ENCODE data around the gene ITIH1. TPM values are rescaled to one million over a fixed set of nuclear protein-coding genes. Genes with fewer than 3 reads are reported as not detected.
A peak's percentile ranks its signal among the peaks of the same experiment; 100 is the strongest.

The ITIH1 gene
- total RNA-seq, 1 experiment from 2014 or later: not detected

DNA sequence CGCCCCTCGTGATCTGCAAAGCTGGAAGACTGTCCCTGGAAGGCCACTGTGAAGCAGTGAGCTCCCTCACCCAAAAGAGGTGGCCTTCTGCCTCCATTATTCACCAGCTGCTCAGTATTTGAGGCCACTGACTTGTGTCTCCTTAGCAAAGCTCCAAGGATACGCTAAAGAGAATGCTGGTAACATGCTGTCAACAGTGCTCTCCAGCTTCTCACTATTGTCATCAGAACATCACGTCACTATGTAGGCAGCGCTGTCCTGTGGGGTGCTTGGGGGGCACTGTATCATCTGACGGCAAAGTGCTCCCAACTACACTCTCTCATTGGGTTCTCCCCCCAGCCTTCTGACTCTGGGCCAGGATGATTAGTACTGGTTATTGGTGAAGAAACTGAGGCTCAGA, 38.8 kb downstream of the ITIH1 start:
- DNase-seq (ENCODE audit: low read depth): no peak

DNA sequence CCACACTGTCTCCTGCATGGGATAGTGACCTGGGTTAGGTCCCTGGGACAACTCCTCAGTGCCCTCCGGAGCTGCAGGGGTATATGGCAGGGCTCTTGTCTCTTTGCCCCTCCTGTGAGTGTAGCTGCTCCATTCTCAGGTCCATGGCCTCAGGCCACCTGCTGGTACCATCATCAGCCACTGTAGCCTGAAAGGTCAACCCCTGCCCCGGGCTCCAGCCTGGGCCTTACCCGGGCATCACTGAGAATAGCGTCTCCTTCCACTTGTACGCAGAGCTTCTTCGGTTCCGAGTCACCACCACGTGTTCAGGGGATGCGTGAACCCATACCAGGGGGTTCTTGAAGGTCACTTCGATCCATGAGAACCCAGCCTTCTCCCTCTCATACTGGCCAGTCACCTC, 39.3 kb downstream of the ITIH1 start:
- DNase-seq (ENCODE audit: low read depth): no peak

DNA sequence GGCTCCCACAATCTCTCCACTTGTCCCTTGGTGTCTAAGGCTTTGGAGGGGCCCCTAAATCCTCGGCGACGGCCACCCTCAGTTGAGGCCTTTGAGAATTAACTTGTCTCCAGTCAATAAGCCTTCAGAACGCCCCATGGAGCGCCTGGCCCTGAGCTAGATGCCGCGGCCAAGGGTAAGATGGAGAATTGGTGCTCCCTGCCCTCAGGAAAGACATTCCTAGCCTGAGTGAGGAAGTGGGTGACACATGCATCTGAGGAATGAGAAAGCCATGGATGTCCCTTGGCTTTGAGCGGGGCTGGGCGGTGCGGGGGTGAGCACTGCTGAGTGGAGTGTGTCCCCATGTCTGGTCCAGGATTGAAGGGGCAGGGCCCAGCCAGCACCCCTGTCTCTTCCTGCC, 39.8 kb downstream of the ITIH1 start:
- DNase-seq (ENCODE audit: low read depth): no peak

DNA sequence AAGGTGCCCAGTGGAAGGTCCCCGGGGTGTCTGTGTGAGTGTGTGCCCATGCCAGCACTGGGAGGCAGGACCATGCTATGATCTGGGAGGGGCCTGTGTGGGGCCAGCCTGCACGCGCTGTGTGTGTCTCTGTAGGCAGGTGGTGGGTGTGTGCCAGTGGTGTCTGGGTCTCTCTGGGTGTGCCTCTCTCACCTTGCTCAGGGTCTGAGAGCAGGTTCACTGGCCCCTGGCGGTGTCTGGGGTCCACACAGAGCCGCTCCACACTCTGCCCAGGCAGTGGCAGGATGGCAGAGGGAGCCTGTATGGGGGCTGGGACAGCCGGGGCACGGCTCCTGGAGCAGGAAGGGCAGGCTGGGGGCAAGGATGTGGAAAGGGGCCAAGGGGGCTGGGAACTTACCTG, 40.5 kb downstream of the ITIH1 start:
- DNase-seq (ENCODE audit: low read depth): no peak

DNA sequence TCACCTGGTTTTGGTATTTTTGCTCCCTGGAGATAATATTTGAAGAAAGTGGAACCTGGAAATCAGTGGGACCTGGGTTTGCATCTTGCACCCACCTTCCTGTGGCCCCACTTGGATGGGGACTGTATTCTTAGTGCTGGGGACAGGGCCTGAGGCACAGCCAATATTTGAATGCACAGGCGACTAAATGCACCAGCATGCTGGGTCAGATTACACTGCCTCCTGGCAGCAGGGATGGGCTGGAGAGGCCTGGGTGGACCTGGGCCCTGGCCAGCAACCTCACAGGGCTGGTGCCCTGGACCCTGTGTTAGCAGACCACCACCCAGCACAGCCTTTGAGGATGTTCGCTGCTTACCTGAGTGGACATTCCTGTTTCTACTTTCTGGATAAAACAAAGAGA, 42.5 kb downstream of the ITIH1 start:
- no peak for DNase-seq (ENCODE audit: low read depth)

DNA sequence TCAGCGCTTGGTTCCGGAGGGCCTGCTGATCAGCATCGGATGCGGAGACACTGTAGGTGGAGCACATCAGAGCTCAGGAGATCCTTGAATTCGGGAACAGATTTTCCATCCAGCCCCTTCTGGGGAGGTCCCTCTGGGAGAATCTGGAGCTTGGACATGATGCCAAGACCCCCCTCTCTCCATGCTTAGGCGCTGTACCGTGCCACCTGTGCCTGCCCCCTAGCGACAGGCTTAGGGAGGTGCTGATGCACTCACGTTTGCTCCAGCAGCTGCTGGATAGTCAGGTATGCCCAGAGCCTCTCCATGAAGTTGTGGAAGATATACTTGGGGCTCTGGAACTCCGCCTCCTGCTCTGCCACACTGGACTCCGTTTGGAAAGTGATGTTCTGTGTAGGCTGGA, 43.3 kb downstream of the ITIH1 start:
- DNase-seq (ENCODE audit: low read depth): no peak

DNA sequence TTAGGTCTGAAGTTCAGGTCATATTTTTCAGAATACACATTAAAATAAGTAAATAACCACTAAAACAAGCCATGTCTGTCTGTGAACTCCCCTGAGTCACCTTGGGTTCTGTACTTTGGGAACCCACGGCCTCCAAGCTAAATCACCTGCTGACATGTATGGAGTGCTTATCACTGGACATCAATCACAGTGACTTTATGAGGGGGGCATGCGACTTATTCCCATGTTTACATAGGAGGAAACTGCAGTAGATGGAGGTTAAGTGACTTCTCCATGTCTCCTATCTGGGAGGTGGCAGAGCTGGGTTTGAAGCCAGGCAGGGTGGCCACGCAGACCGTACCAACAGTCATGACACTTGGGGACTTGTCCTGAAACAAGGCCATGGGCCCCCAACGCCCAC, 45.0 kb downstream of the ITIH1 start:
- no peak for DNase-seq (ENCODE audit: low read depth)

DNA sequence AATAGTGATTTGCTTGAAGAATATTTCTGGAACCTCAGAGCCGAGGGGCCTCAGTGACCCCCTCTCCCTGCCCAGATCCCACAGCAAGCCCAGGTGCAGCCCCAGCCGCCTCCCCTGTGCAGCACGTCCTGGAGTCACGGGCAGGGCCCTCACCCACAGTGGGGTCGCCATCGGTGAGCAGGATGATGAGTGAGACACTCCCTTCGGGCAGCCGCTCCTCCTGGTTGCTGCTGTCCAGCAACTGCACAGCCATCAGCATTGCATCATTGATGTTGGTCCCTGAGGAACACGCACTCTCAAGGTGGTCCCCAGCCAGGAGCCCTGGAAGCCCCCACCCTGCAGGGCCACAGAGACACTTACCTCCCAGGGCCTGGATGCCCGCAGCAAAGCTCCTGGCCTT, 46.6 kb downstream of the ITIH1 start:
- DNase-seq (ENCODE audit: low read depth): no peak

DNA sequence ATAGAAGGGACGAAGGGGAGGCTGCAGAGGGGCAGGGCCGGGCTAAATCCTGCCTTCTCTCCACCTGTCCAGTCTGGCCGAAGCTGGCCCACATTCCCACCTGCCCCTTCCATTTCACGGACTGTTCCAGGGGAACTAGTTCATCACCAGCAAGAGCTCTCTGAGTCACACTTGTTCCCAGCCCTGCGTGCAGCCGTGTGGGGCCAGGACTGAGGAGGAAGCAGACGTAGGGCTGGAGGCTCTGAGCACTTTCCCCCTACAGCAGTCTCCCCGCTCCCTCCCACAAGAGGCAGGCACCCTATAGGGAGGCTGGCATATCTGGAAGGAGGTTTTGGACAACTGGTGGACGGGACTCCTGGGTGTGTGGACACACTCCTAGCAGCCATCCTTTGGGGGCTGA, 50.0 kb downstream of the ITIH1 start:
- peak; percentile 60 for DNase-seq (ENCODE audit: low read depth)

DNA sequence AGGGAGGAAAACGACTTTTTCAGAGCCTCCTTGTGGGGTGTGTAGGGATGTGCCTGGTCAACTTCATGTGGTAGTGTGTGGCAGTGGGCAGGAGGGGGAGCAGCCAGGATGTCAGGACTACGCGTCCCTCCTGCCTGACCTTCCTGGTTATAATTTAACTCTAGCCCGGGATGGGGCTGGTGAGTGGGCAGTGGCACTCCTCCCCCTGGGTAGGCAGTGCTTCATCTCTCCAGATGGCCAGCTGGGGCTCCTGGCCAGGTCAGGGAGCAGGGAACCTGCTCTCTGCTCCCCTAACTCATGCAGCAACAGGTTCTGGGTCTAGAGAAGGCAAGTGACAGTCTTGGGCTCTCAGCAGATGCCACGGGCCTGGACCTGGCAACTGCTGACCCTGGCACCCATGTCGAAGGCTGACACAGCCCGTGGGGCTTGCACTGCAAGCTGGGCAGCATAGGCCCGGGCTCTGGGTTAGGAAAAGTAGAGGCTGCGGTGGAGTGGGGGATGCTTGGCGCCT, 50.5 kb downstream of the ITIH1 start:
- peak; percentile 10 for DNase-seq (ENCODE audit: low read depth)

DNA sequence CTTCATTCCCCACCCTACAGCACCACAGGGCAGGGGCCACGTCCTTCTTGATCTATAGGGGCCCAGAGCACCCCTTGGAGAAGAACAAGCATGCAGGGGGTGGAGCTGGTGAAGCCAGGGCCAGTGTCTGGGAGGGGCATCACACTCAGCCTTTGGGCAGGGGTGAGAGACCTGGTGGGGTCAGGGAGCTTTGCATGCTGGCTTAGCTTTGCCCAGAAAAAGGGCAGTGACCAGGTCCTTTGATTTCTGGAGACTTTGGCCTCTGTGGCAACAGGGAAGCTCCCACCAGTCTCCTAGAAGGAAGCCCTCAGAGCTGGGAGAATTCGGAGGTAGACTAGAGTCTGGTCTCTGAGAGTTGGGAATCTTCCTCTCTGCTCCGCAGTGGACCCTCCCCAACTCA, 52.1 kb downstream of the ITIH1 start:
- no peak for DNase-seq (ENCODE audit: low read depth)

DNA sequence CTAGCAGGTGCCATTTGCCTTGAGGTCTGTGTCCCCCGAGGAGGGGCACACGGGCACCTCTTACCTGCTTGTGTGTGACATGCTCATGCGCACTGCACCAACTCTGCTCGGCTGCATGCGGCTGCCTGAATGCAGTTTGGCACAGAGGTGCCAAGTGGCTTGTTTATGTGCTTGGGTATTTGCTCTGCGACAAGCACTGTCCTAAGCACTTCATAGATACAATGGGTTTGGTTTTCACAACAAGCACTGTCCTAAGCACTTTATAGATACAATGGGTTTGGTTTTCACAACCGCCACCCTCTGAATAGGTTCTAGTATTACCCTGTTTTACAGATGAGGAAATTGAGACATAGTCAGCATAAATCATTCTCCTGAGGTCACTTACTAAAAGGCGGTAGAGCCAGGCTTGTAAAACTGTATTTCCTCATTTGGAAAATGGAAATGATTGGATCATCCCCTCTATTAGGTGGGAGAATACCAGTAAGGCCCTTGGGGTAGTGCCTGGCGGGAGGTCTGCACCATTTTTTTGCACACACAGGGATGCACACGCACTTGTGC, 52.6 kb downstream of the ITIH1 start:
- no peak for DNase-seq (ENCODE audit: low read depth)

DNA sequence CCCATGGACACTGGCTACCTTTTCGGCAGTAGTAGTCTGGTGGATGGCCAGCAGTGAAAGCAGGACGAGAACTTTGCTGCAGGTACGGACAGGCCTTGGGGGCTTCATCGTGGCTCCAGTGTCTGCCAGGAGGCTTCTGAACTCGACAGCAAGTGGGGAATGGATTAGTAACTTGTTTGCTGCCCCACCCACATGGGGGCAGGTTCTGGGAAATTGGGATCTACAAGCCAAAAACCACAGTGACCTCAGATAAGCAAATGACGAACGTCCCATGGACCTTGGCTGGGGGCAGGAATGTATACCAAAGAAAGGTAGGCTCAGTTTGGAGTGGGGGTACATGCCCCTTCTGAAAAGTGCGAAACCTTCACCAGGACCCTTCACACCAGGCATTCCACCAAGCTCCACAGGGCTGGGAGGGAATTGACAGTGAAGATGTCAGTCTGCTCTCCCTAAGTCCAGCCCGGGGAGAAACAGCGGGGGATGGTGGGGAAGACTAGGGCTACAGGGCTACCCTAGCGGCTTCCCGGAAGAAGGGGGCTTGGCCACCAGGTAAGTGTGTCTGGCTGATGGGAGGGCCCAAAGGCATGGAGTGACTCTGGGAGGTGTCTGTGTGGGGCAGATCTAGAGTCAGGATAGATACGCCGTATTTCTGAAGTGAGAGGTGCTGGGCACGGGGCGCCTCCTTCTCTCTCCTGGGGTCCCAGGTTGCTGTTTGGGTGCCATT, 53.3 kb downstream of the ITIH1 start, which contains the start of gene ITIH4:
TSS of gene ITIH4 (minus strand) at position 138 of the 724 bp plus-strand sequence. CDS start at position 108, 30 bp downstream.
- DNase-seq (ENCODE audit: low read depth): no peak

DNA sequence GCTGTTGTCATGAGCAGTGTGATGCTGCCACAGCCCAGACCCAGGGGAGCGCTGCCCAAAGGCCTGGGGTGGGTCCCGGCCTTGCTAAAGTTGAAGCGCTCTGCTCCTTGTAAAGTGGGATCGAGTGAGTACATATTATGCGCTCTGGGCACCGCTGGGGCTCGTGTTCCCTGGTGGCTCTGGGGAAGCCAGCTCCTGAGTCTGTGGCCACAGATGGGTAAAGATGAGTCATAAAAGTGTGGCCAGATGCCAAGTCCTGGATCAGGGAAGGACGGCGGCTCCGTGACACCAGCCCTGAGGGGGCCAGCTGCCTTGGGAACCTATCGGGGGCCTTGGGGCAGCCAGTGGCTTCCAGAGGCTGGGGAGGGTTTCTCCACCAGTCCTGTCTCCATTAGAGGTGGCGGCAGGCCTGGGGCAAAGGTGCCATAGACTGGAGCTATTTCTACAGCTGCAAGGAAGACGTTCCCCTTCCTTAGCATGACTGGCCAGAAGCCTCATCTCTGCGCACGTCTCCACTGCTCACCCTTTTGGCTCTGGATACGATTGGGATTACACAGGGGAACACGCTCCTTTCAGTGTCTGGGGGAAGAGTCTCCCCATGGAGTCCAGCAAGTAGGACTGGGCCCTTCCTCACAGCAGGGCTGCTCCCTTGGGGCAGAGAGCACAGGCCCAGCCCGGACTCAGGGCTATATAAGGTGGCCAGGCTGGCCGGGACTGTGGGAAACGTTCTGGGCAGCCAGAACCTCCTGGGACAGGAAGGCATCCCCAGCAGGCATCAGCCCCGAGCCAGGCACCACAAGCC, 54.3 kb downstream of the ITIH1 start:
- DNase-seq (ENCODE audit: low read depth): peak; percentile 82

DNA sequence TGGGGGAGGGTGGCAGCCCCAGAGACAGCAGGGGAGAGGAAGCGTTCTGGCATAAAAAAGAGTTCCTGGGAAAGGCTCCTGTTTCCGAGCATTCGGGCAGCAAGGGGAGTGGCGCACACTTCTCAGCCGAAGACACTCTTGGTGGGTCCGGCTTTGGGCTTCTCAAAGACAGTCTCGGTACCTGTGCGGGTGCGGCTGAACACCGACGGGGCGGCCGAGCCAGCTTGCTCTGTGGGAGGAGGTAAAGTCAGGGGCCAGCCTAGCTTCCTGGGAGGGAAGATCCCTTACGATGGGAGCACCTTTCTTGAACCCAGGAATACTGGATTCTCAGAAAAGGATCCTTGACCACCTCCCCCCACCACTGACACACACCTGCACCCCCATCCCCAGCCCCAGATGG, 55.8 kb downstream of the ITIH1 start:
- no peak for DNase-seq (ENCODE audit: low read depth)

DNA sequence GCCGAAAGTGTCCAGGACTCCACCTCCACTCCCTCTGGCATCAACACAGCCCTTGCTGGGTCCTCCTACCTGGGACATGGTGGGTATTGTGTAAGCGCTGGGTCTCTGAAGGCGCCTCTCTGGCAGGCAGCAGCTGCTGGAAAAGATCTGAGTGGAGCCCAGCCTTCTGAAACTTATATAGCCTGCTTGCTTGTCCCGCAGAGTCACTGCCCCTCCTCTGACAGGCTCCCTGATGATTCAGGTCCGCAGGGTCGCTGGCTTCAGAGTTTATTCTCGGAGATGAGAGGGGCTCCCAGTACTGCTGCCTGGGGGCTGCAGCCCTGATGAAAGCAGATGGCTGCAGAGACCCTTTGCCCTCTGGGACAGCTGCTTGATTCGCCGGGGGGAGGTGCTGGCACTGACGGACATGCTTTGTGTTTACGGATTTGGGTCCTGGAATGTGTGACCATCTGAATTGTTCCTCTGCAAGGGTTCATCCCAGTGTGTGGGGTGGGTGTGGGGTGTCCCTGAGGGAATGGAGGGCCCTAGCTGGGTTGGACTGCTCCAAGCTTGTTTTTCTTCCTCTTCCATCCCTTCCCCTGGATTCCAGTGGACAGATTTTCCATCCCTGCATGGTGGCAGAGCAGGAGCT, 57.6 kb downstream of the ITIH1 start, which contains the start of gene MUSTN1:
TSS of gene MUSTN1 (minus strand) at position 149 of the 631 bp plus-strand sequence. CDS start at position 78, 71 bp downstream.
- no peak for DNase-seq (ENCODE audit: low read depth)

DNA sequence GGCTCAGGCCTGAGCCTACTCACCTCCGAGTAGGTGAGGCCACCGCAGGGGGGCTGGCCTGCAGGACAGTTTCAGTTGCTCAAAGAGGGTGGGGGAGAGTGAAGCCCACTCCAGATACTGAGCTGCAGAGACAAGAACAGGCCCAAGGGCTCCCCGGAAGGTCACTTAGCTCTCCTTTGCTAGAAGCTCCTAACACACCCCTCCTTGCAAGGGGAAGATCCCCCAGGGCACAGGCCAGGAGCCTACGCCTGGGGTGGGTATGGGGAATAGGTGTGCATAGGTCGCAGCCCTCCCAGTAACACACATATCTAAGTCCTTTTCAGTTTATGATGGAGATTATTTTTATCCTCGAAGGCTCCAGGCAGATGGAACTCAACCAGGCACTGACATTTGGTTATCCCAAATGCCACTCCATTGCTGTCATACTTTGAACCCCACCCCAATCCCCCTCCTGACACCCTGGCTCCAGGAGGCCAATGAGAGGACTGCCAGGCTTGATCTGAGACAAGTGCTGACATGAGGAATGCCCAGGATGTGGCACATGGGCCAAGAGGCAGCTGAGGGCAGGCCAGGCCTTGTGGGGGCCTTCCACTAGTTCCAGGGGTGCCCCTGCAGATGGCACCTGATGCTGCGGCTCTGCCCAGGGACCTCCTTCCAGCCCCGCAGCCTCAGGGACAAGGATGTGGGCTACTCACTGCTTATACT, 58.5 kb downstream of the ITIH1 start:
- DNase-seq (ENCODE audit: low read depth): no peak

DNA sequence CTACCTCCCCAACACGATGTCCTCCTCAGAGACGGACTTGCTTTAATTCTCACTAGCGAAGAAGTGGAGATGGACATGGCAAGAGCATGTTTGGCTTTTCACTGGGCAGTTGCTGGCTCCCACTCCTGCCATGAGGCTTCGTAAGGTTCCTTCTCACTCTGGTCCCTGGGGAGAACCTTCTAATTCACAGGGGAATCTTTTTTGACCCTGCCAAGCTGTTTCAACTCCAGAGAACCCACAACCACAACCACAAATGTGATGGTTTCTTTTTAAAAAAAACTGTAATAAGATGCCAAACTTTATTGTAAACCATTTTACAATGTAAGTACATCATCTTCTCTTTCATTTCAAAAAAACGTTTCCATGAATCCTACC, 59.1 kb downstream of the ITIH1 start:
- no peak for DNase-seq (ENCODE audit: low read depth)

DNA sequence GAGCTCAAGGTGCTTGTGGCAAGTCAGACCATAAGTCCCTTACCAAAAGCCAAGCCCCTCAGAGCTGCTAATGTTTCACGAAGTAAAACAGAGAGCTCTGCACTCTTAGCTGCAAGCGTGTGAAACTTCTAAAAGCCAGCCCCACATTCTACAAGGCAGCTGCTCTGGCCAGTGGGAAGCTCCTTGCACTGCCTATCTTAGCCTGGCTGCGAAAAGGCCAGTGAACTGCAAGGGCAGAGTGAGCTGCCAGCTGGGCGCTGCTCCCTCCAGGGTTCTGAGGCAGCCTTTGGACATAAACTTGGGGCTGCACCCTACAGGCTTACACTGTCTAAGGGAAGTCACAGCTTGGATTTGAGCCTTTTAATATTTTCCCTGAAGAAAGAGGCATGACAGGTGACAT, 59.6 kb downstream of the ITIH1 start:
- no peak for DNase-seq (ENCODE audit: low read depth)

DNA sequence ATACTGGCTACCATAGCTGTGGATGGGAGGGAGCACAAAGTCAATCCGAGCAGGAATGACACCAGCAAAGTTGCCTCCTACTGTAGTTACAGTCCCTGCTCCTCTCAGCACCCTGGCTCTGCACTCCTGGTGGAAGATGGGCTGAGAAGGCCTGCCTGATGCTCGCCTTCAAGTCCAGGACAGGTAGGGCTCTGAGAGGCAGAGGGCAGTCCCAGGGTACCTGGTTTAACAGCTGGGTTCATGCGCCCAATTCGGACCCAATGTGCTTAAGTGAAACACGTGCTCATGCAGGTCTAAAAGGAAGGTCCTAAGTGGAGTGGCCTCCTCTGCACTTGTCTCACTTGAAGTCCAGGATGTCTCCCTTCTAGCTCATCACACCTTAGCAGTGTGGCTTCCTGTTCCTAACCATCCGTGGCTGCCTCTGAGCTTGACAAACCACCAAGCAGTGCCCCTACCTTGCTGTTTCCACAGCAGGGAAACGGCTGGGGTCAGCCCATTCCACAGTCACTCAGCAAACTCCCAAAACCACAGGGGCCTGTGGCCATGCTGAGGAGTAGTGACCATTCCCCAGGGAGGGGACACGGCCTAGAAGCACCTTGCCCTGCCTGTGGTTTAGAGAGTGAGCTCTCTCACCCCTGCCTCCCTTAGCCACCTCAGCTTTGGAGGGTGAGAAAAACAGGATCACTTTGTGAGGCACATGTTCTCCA, 61.3 kb downstream of the ITIH1 start:
- DNase-seq (ENCODE audit: low read depth): no peak

DNA sequence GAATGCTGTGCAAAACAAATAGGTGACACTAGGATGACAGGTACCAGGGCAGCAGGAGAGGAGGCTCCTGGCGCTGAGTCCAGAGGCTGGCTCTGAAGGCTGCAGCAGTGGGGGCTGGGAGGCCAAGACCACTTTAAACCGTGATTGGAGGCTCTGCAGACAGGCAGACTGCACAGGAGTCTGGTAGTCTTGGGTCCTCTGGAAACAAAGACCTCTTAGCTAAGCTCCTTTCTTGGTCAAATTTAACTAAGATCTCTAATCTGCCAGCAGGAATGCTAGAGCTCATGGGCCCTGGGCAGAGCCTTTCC, 61.8 kb downstream of the ITIH1 start:
- DNase-seq (ENCODE audit: low read depth): no peak

All from HT1080 (cell line).